Measurements from ENCODE around the gene RPTOR.

The RPTOR gene

DNA sequence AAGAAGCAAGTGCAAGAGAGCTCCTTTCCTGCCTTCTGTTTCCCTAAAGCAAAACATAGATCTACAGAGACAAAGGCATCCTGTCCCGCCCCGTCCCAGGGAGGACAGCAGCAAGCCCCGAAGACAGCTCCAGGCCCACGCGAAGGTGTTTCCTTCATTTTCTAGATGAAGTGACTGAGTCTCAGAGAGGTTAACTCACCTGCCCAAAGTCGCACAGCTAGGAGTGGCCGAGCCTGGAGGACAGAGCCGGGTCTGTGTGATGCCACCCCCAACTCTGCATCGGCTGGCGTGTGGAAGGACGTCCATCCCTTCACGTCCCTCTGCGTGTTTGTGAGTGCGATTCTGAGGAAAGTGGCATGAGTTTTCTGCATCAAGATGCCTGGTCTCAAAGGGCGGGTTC lies 259.8 kb downstream of the RPTOR start:
- TF ChIP-seq, protein P1, sequence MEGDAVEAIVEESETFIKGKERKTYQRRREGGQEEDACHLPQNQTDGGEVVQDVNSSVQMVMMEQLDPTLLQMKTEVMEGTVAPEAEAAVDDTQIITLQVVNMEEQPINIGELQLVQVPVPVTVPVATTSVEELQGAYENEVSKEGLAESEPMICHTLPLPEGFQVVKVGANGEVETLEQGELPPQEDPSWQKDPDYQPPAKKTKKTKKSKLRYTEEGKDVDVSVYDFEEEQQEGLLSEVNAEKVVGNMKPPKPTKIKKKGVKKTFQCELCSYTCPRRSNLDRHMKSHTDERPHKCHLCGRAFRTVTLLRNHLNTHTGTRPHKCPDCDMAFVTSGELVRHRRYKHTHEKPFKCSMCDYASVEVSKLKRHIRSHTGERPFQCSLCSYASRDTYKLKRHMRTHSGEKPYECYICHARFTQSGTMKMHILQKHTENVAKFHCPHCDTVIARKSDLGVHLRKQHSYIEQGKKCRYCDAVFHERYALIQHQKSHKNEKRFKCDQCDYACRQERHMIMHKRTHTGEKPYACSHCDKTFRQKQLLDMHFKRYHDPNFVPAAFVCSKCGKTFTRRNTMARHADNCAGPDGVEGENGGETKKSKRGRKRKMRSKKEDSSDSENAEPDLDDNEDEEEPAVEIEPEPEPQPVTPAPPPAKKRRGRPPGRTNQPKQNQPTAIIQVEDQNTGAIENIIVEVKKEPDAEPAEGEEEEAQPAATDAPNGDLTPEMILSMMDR (IDR thresholded peaks at IDR 0.05): no peak

DNA sequence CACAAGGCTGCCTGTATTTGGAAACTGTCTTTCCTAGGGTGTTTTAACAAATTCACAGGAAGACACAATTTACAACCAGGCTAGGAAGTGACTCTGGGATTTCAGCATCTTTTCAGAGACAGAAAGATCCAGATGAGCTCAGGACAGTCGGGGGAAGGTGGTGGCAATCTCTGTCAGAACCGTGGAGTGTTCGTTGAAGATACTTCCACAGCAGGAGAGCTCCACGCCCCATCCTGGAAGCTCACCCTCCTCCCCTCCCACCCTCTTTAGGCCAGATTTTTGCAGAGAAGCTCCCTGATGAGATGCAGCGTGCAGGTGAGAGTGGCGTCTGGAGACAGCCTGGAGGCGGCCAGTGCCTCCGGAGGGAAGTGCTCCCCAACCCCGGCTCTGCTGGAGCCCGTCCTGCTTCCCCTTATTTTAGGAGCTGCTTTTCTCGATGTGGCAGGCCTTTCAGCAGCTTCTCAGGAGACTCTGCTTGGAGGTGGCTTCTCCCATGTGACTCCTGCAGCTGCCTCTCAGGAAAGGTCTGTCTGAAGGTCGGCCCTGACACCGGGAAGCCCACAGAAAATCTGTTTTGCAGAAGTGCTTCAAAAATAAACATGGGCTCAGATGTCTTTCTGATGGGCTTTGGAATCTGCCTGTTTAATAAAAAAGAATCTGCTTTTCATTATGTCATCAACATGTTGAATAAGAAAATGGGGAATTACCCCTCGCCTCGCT lies 260.6 kb downstream of the RPTOR start:
- Histone ChIP-seq H3K27ac (no peak overlapping the region), H3K4me3 (no peak overlapping the region)
- TF ChIP-seq, protein P1 (IDR thresholded peaks at IDR 0.05): no peak
- DNase-seq (ENCODE audit: low spot score): peak; percentile 35

More for the DNA sequence above, 259.8 kb downstream of the RPTOR start:
- Histone ChIP-seq H3K4me3 (no peak overlapping the region), H3K27ac (no peak overlapping the region)
- peak; percentile 57 for DNase-seq (ENCODE audit: low spot score)

DNA sequence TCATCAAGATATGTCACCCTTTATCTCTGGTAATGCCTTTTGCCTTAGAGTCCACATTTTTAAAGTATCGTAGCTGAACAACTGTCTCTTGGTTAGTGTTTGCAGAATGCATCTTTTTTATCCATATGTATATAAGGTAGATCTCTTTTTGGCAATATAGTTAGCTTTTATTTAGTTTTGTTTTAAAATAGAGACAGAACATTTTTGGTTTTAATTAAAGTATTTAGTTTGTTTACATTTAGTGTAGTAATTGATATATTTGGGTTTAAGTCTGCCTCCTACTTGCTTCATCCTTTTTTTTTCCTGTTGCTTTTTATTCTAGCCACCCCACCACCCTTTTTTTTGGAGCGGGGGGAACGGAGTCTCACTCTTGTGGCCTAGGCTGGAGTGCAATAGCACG lies 262.4 kb downstream of the RPTOR start:
- no peak overlapping the region for H3K4me3 ChIP-seq
- DNase-seq (ENCODE audit: low spot score): no peak
- H3K27ac ChIP-seq: no peak overlapping the region
- TF ChIP-seq, protein P1 (IDR thresholded peaks at IDR 0.05): no peak

DNA sequence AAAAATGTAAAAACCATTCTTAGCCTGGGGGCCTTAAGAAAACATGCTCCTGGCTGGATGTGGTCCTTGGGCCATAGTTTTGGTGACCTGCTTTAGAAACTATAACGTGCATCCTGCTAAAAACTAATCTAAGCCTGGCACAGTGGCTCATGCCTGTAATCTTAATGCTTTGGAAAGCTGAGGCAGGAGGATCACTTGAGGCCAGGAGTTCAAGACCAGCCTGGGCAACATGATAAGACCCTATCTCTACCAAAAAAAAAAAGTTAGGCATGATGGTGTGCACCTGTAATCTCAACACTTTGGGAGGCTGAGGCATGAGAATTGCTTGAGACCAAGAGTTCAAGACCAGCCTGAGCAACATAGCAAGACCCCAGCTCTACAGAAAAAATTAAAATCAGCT lies 263.2 kb downstream of the RPTOR start:
- no peak overlapping the region for H3K27ac ChIP-seq
- DNase-seq (ENCODE audit: low spot score): peak; percentile 52
- TF ChIP-seq, protein P1 (IDR thresholded peaks at IDR 0.05): no peak
- H3K4me3 ChIP-seq: no peak overlapping the region

GRCh38 chr17:80811181-80812105 lies 266.8 kb downstream of the RPTOR start:
- DNase-seq (ENCODE audit: low spot score): peak; percentile 58
- no peak overlapping the region for H3K4me3 ChIP-seq
- no peak overlapping the region for H3K27ac ChIP-seq
- TF ChIP-seq, protein P1 (IDR thresholded peaks at IDR 0.05): no peak

DNA sequence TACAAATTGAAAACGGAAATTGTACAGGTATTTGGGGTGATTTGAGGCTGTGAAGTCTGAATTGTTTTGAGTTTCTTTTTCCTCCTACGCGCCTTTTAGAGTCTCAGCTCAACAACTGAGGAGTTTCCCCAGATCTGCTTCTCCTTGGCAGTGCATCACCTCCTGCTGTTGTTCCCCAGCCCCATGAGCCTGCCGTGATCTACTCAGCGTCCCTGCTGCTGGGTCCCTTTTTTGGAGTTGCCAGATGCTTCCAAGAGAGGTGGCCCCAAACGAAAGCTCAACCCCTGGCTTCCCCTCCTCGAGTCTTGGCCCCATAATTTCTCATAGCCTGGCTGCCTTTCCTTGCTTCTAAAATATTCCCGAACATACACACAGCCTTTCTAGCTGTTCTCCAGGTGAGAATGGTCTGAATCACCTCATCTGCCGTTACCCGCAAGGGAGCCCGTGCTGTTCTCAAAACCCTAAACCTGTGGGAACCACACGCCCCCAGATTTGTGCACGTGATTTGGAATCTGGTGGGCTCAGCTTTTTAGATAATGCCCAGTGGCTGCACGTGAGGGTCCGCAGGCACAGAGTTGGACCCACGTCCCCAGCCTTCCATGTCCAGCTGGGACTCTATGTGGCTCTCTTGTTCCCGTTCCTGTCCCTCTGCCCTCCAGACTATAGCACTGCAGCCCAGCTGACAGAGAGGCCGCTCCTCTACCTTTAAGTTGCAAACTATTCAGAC lies 267.9 kb downstream of the RPTOR start:
- TF ChIP-seq, protein P1 (IDR thresholded peaks at IDR 0.05): no peak
- peak; percentile 52 for DNase-seq (ENCODE audit: low spot score)
- Histone ChIP-seq H3K27ac (no peak overlapping the region), H3K4me3 (no peak overlapping the region)

Data from coronary artery (tissue), 2 donors.